ENCODE data around the gene MSH4. TPM values are rescaled to one million over a fixed set of nuclear protein-coding genes. Genes with fewer than 3 reads are reported as not detected.
"Not testable (repeated sequence)": the region's sequence is repeated elsewhere in the genome, so short reads cannot be mapped to it uniquely, and the experiment has no call there.

MSH4 gene
- total RNA-seq, 3 donors from 2014 or later, result 0.32 to 0.88 (median 0.66) TPM

DNA sequence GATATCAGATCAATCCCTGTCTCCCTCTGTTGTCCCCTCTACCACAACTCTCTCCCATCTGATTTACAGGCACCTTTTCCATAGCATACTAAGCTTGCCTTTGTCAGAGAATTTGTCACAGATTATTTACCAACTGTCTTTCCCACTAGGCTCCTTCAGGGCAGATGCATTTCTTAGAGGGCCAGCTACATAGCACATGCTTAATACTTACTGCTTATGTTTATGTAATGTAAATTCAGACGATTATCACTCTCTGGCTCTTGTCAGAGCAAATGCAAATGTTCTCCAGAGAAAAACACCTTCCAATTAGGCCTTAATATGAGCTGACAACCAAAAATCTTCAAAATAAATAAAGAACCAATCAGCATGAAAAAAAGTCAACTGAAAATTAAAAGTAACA, 25.9 kb upstream of the MSH4 start:
- TF ChIP-seq POLR2A (IDR thresholded peaks at IDR 0.05), result no peak
- TF ChIP-seq POLR2AphosphoS5 (IDR thresholded peaks at IDR 0.05), result no peak
- TF ChIP-seq, protein P1, sequence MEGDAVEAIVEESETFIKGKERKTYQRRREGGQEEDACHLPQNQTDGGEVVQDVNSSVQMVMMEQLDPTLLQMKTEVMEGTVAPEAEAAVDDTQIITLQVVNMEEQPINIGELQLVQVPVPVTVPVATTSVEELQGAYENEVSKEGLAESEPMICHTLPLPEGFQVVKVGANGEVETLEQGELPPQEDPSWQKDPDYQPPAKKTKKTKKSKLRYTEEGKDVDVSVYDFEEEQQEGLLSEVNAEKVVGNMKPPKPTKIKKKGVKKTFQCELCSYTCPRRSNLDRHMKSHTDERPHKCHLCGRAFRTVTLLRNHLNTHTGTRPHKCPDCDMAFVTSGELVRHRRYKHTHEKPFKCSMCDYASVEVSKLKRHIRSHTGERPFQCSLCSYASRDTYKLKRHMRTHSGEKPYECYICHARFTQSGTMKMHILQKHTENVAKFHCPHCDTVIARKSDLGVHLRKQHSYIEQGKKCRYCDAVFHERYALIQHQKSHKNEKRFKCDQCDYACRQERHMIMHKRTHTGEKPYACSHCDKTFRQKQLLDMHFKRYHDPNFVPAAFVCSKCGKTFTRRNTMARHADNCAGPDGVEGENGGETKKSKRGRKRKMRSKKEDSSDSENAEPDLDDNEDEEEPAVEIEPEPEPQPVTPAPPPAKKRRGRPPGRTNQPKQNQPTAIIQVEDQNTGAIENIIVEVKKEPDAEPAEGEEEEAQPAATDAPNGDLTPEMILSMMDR (IDR thresholded peaks at IDR 0.05), result no peak
- intact Hi-C loops (cut with DNase I; ENCODE audit: low total_unique reads), result no loop called here
- H3K27me3 ChIP-seq, result no peaks in the 10 kb centered on the region
- H3K27ac ChIP-seq, result no peak overlapping the region
- H3K4me3 ChIP-seq, result no peak overlapping the region
- no peaks in the 10 kb centered on the region for H3K36me3 ChIP-seq
- no peak for DNase-seq (ENCODE audit: low spot score in 2 of 2)
- no peaks in the 10 kb centered on the region for H3K4me1 ChIP-seq
- H3K9me3 ChIP-seq, result no peaks in the 10 kb centered on the region

GRCh38 chr1:75771978-75772377, 24.7 kb upstream of the MSH4 start:
- no peak overlapping the region for H3K4me3 ChIP-seq
- H3K9me3 ChIP-seq, result no peaks in the 10 kb centered on the region
- H3K27me3 ChIP-seq, result no peaks in the 10 kb centered on the region
- no peaks in the 10 kb centered on the region for H3K4me1 ChIP-seq
- no peaks in the 10 kb centered on the region for H3K36me3 ChIP-seq
- H3K27ac ChIP-seq, result no peak overlapping the region
- DNase-seq (ENCODE audit: low spot score in 2 of 2), result no peak
- intact Hi-C loops (cut with DNase I; ENCODE audit: low total_unique reads), result no loop called here
- TF ChIP-seq POLR2A (IDR thresholded peaks at IDR 0.05) (no peak), POLR2AphosphoS5 (IDR thresholded peaks at IDR 0.05) (no peak)
- TF ChIP-seq, protein P1 (IDR thresholded peaks at IDR 0.05), result no peak

- H3K27me3 ChIP-seq; H3K27ac ChIP-seq; H3K36me3 ChIP-seq; intact Hi-C loops (cut with DNase I; ENCODE audit: low total_unique reads); DNase-seq (ENCODE audit: low spot score in 2 of 2); H3K4me3 ChIP-seq; H3K4me1 ChIP-seq: not testable (repeated sequence)
- peaks cover 6 to 10% of the 10 kb centered on the region in 2 donors for H3K9me3 ChIP-seq
These were observed 18.9 kb upstream of the MSH4 start for GRCh38 chr1:75777812-75778211.

DNA sequence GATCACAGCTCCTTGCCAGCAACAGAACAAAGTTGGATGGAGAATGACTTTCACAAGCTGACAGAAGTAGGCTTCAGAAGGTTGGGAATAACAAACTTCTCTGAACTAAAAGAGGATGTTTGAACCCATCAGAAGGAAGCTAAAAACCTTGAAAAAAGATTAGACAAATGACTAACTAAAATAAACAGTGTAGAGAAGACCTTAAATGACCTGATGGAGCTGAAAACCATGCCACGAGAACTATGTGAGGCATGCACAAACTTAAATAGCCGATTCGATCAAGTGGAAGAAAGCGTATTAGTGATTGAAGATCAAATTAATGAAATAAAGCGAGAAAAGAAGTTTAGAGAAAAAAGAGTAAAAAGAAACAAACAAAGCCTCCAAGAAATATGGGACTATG, 18.0 kb upstream of the MSH4 start:
- peaks cover 6 to 10% of the 10 kb centered on the region in 2 donors for H3K9me3 ChIP-seq
- H3K4me1 ChIP-seq; H3K27ac ChIP-seq; H3K36me3 ChIP-seq; intact Hi-C loops (cut with DNase I; ENCODE audit: low total_unique reads); H3K4me3 ChIP-seq; H3K27me3 ChIP-seq; DNase-seq (ENCODE audit: low spot score in 2 of 2): not testable (repeated sequence)

- H3K36me3 ChIP-seq; H3K4me1 ChIP-seq; H3K27me3 ChIP-seq; intact Hi-C loops (cut with DNase I; ENCODE audit: low total_unique reads); DNase-seq (ENCODE audit: low spot score in 2 of 2); H3K4me3 ChIP-seq; H3K27ac ChIP-seq: not testable (repeated sequence)
- peaks cover 6 to 10% of the 10 kb centered on the region in 2 donors for H3K9me3 ChIP-seq
These were observed 16.5 kb upstream of the MSH4 start for GRCh38 chr1:75780183-75780582.

DNA sequence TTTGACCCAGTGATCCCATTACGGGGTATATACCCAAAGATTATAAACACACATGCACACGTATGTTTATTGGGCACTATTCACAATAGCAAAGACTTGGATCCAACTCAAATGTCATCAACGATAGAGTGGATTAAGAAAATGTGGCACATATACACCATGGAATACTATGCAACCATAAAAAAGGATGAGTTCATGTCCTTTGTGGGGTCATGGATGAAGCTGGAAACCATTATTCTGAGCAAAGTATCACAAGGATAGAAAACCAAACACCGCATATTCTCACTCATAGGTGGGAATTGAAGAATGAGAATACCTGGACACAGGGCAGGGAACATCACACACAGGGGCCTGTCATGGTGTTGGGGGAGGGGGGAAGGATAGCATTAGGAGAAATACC, 12.8 kb upstream of the MSH4 start:
- H3K27me3 ChIP-seq; H3K9me3 ChIP-seq; H3K27ac ChIP-seq; DNase-seq (ENCODE audit: low spot score in 2 of 2); H3K36me3 ChIP-seq; H3K4me1 ChIP-seq; H3K4me3 ChIP-seq; intact Hi-C loops (cut with DNase I; ENCODE audit: low total_unique reads): not testable (repeated sequence)

DNA sequence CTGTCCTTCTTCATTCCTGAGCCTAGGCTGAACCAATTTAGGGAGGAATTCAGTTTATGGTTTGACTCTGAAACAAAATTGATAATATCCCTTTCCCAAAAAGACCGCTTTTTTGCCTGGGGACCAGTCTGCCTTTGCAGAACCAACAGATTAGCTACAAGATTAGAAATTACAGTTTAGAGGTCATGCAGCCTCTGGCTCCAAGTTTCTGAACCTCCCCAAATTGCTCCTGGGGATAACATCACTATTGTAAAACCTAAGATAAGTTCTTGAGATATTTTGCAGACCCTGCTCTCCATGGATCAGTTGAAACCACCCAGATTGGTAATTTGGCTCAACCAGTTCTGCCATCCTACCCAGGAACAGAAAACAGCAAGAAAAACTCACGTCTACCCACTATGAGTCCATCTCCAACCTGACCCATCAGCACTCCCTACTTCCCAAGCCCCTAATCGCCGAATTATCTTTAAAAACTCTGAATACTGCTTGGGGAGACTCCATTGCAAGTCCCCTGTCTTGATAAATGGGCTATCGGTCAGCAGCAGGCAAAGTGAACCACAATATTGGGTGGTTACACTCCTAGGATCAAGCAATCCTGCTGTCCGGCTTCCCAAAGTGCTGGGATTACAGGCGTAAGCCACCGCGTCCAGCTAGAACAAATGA, 11.2 kb upstream of the MSH4 start:
- Histone ChIP-seq H3K36me3 (no peaks in the 10 kb centered on the region), H3K27ac (peak overlapping the region; percentile 89 to 93), H3K4me3 (peak overlapping the region; percentile 64 to 83 (median 75)), H3K4me1 (peaks cover 0 to 6% of the 10 kb centered on the region in 2 donors), H3K9me3 (no peaks in the 10 kb centered on the region), H3K27me3 (no peaks in the 10 kb centered on the region)
- intact Hi-C loops (cut with DNase I; ENCODE audit: low total_unique reads), result no loop called here
- no peak for DNase-seq (ENCODE audit: low spot score in 2 of 2)
- TF ChIP-seq POLR2AphosphoS5 (IDR thresholded peaks at IDR 0.05) (no peak), POLR2A (IDR thresholded peaks at IDR 0.05) (no peak)
- TF ChIP-seq, protein P1 (IDR thresholded peaks at IDR 0.05), result no peak
